Posterior vena cava (tissue), 2 donors: Measurements from ENCODE around the gene ST8SIA5. TPM values are rescaled to one million over a fixed set of nuclear protein-coding genes. Genes with fewer than 3 reads are reported as not detected.
"Not testable (repeated sequence)": the region's sequence is repeated elsewhere in the genome, so short reads cannot be mapped to it uniquely, and the experiment has no call there.

Source experiments
- DNase-seq: peaks from one replicate; pipeline ENCODE4 v3.0.0-alpha.2; 2020; ENCODE audit warnings: low spot score
- intact Hi-C, 2 donors: fragments of 100-400 bp; cut with DNase I; formaldehyde crosslinking; loops; one replicate each; pipeline versions ENCODE4 v1.14.1 to v1.14.2; 2022 to 2023
- long read RNA-seq, 2 donors: library from polyadenylated mRNA; unstranded; transcript quantifications; one replicate each; pipeline ENCODE4 v2.0.0, GENCODE V29; 2020 to 2021
- total RNA-seq, 2 donors: library from RNA; stranded (reverse); fragmentation: NEBNext Ultra II Directional; extraction: Animal tissue kit (Norgen Biotek cat#: 25700); gene quantifications; one replicate each; pipeline ENCODE4 v1.2.1, GENCODE V29; 2021
- donor health status: DM: yes; HTN: yes; CAD: no.
- donor health status: DM: yes; HTN: yes; CAD: no.

Gene ST8SIA5
- under 1 TPM; 0.14 to 0.42 TPM for total RNA-seq
- long read RNA-seq, donor 1, partial matches to known transcripts: 1 of 1 reads
- long read RNA-seq, donor 1, other reads (novel, unspliced or antisense): 0 of 1 reads
- long read RNA-seq, donor 2, partial matches to known transcripts: 0 of 1 reads
- long read RNA-seq, donor 2, other reads (novel, unspliced or antisense): 1 of 1 reads

- intact Hi-C loops: no loop called here
Observed at GRCh38 chr18:46756559-46757201, at the start of gene ST8SIA5. Gene ST8SIA5 (minus strand): TSS chr18:46757053. CDS start chr18:46756508, 545 bp downstream.

GRCh38 chr18:46795945-46796344, 39.1 kb upstream of the ST8SIA5 start:
- intact Hi-C loops: not testable (repeated sequence)

More at GRCh38 chr18:46756559-46757201, at the start of gene ST8SIA5:
- DNase-seq: no peak

GRCh38 chr18:46794607-46795006, 37.8 kb upstream of the ST8SIA5 start:
- intact Hi-C loops: no loop called here
- DNase-seq: no peak

More at GRCh38 chr18:46795945-46796344, 39.1 kb upstream of the ST8SIA5 start:
- not testable (repeated sequence) for DNase-seq

GRCh38 chr18:46793565-46793964, 36.7 kb upstream of the ST8SIA5 start:
- DNase-seq: no peak
- intact Hi-C loops: no loop called here

- DNase-seq: no peak
- intact Hi-C loops: no loop called here
Observed at GRCh38 chr18:46789088-46789487, 32.2 kb upstream of the ST8SIA5 start.

GRCh38 chr18:46787674-46788073, 30.8 kb upstream of the ST8SIA5 start:
- no peak for DNase-seq
- intact Hi-C loops: no loop called here

- intact Hi-C loops: no loop called here
- no peak for DNase-seq
Observed at GRCh38 chr18:46772357-46772756, 15.5 kb upstream of the ST8SIA5 start.

- no peak for DNase-seq
- intact Hi-C loops: no loop called here
Observed at GRCh38 chr18:46771141-46771540, 14.3 kb upstream of the ST8SIA5 start.

- DNase-seq: no peak
- intact Hi-C loops: no loop called here
Observed at GRCh38 chr18:46770708-46771107, 13.9 kb upstream of the ST8SIA5 start.

- intact Hi-C loops: no loop called here
- DNase-seq: no peak
Observed at GRCh38 chr18:46768166-46768921, 11.5 kb upstream of the ST8SIA5 start.

GRCh38 chr18:46767217-46767616, 10.4 kb upstream of the ST8SIA5 start:
- intact Hi-C loops: no loop called here
- DNase-seq: no peak

GRCh38 chr18:46764586-46764985, 7.7 kb upstream of the ST8SIA5 start:
- no peak for DNase-seq
- intact Hi-C loops: no loop called here

GRCh38 chr18:46761059-46761769, 4.4 kb upstream of the ST8SIA5 start:
- no peak for DNase-seq
- intact Hi-C loops: no loop called here

GRCh38 chr18:46759890-46760289, 3.0 kb upstream of the ST8SIA5 start:
- DNase-seq: no peak
- intact Hi-C loops: no loop called here

GRCh38 chr18:46756025-46756558, 761 bp downstream of the ST8SIA5 start:
- intact Hi-C loops: no loop called here
- DNase-seq: no peak

- DNase-seq: no peak
- intact Hi-C loops: no loop called here
Observed at GRCh38 chr18:46755315-46756024, 1.4 kb downstream of the ST8SIA5 start.

GRCh38 chr18:46754661-46755292, 2.1 kb downstream of the ST8SIA5 start:
- DNase-seq: no peak
- intact Hi-C loops: no loop called here

- intact Hi-C loops: no loop called here
- DNase-seq: no peak
Observed at GRCh38 chr18:46754188-46754587, 2.7 kb downstream of the ST8SIA5 start.

- intact Hi-C loops: no loop called here
- DNase-seq: no peak
Observed at GRCh38 chr18:46751882-46752281, 5.0 kb downstream of the ST8SIA5 start.
